ENCODE measurements around the gene CARD11.

The CARD11 gene

GRCh38 chr7:3011211-3011852 lies 32.3 kb downstream of the CARD11 start:
- TF ChIP-seq CTCF (IDR thresholded peaks at IDR 0.05) = no peak

GRCh38 chr7:3010161-3010560 lies 33.5 kb downstream of the CARD11 start:
- no peak for TF ChIP-seq CTCF (IDR thresholded peaks at IDR 0.05)

DNA sequence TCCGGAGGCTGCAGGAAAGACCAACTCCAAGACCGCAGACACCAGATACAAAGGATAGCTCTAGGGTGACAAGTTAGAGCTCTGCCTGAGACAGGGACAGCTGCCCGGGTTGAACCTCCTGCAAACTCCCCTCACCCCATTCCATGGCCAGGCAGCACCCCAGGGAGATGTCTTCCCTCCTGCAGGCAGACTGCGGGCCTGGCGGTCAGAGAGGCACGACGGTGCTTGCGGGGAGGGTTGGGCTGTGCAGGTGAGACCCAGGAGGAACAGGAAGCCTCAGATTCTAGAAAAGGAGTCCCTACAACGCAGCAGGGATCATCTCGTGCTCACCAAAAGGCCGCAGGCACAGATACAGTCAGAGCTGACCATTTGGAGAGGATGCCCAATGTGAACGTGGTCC lies 34.6 kb downstream of the CARD11 start:
- no peak for TF ChIP-seq CTCF (IDR thresholded peaks at IDR 0.05)

DNA sequence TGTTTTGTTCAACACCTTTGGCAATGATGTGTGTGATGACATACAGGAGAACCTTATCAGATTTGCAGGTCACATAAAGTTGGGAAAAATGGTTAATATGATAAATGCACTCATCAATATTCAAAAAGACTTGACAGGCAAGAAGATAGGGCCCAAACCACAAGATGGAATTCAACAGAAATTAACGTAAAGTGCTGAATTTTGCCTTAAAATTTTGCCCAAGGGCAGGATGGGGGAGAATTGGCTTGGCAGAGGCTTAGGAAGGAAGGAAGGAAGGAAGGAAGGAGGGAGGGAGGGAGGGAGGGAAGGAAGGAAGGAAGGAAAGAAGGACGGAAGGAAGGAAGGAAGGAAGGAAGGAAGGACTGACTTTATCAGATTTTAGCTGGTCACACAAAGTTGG lies 35.3 kb downstream of the CARD11 start:
- no peak for TF ChIP-seq CTCF (IDR thresholded peaks at IDR 0.05)

DNA sequence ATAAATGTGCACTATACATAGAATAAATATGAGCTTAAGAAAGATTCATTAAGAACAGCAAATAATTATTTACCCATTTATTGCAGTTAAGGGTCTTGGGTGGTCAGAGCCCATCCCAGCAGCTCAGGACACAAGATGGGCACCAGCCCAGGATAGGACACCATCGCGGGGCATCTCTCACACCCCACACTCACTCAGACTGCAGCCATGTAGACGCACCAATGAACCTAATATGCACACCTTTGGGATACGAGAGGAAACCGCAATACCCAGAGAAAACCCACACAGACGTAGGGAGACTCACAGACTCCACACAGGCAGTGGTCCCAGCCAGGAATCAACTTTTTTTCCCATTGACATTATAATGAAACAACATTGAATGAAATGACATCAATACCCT lies 36.0 kb downstream of the CARD11 start:
- no peak for TF ChIP-seq CTCF (IDR thresholded peaks at IDR 0.05)

DNA sequence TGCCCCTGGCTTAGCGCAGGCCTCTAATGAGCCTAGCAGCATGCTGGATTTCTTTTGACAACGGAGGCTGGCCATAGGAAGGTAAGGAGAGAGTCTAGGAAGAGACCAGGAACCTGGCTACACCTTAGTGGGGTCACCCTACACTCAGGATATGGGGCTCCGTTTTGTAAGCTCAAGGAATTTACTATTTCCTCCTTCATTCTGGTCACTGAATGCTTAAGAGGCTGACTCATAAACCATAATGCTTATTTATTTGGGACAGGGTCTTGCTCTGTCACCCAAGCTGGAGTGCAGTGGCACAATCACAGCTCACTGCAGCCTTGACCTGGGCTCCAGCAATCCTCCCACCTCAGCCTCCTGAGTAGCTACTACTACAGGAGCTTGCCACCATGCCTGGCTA lies 38.4 kb downstream of the CARD11 start:
- TF ChIP-seq CTCF (IDR thresholded peaks at IDR 0.05) = no peak

DNA sequence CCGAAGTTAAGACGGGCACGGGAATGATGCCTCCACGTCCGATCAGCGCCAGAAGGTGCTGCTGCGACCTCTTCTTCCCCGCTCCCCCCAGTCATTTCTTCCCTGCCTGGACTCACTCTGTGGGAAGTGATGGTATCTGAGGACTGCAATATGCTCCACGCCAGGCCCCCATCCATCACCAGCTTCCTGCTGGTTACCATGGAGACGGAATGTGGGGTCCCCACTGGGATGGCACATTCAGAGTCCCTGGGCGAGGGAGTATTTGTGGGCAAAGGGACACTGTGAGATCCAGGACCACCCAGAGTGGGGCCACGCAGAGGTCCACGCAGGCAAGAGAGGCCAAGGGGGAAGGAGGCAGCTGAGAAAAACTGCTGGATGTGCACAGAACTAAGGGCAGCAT lies 39.7 kb downstream of the CARD11 start:
- TF ChIP-seq CTCF (IDR thresholded peaks at IDR 0.05) = no peak

DNA sequence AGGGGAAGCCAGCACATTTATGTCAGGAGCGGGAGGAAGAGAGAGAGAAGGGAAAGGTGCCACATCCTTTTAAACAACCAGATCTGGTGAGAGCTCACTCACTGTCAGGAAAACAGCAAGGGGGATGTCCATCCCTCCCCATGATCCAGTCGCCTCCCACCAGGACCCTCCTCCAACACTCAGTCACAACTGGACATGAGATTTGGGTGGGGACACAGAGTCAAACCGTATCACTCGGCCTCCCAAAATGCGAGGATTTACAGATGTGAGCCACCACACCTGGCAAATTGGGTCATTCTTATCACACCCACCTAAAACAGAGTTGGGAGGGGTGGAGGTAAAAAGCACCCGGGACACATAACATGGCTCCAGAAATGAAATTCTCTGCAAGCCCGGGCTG lies 41.0 kb downstream of the CARD11 start:
- no peak for TF ChIP-seq CTCF (IDR thresholded peaks at IDR 0.05)

Data from LNCAP (cell line).